Calu3 (cell line): ENCODE data around the gene TRAK1. TPM values are rescaled to one million over a fixed set of nuclear protein-coding genes. Genes with fewer than 3 reads are reported as not detected.

ENCODE experiments used
- BruUV-seq: library from RNA; stranded (reverse); fragments of 400-500 nt; replicated peaks from 2 replicates; lab custom pipeline; 2021; lab: Mats Ljungman, UMichigan
- CTCF ChIA-PET: fragments of 300-600 bp; sonication (Branson Sonifier 250); formaldehyde crosslinking; loops from one replicate; lab custom pipeline; 2022; ENCODE audit warnings: antibody characterized with exemption; lab: Charles Lee
- DNase-seq: peaks from one replicate; pipeline ENCODE4 v3.0.0; 2022
- H3K27ac Mint-ChIP-seq: one replicate; pipeline ENCODE4 v1.8.0; 2022; ENCODE audit warnings: mixed read lengths; ENCODE audit not compliant: unreplicated experiment
- H3K27me3 Mint-ChIP-seq: one replicate; pipeline ENCODE4 v1.8.0; 2022; ENCODE audit warnings: mixed read lengths; ENCODE audit not compliant: unreplicated experiment
- H3K36me3 Mint-ChIP-seq: one replicate; pipeline ENCODE4 v1.8.0; 2022; ENCODE audit warnings: mild to moderate bottlenecking, moderate library complexity, mixed read lengths; ENCODE audit not compliant: insufficient read depth, unreplicated experiment
- H3K4me1 Mint-ChIP-seq: one replicate; pipeline ENCODE4 v1.8.0; 2022; ENCODE audit warnings: mild to moderate bottlenecking, low read depth, mixed read lengths; ENCODE audit not compliant: unreplicated experiment
- H3K4me3 Mint-ChIP-seq: one replicate; pipeline ENCODE4 v1.8.0; 2022; ENCODE audit warnings: mild to moderate bottlenecking, low read depth, moderate library complexity, mixed read lengths; ENCODE audit not compliant: unreplicated experiment
- H3K9me3 Mint-ChIP-seq: one replicate; pipeline ENCODE4 v1.8.0; 2022; ENCODE audit warnings: low read depth, mixed read lengths; ENCODE audit not compliant: unreplicated experiment
- CTCF ChIP-seq: fragments of 200-600 bp; IDR thresholded peaks from one replicate; pipeline ENCODE4 v1.8.0; 2022; ENCODE audit warnings: antibody characterized with exemption; ENCODE audit not compliant: unreplicated experiment
- intact Hi-C: fragments of 100-400 bp; cut with micrococcal nuclease; formaldehyde crosslinking; loops from one replicate; pipeline ENCODE4 v1.10.0; 2022; ENCODE audit not compliant: unreplicated experiment
- total RNA-seq: library from RNA; stranded (reverse); gene quantifications from 2 replicates; pipeline ENCODE4 v1.2.3, GENCODE V29; 2022

TRAK1 gene
- total RNA-seq, 1 experiment from 2014 or later, result 108 TPM

DNA sequence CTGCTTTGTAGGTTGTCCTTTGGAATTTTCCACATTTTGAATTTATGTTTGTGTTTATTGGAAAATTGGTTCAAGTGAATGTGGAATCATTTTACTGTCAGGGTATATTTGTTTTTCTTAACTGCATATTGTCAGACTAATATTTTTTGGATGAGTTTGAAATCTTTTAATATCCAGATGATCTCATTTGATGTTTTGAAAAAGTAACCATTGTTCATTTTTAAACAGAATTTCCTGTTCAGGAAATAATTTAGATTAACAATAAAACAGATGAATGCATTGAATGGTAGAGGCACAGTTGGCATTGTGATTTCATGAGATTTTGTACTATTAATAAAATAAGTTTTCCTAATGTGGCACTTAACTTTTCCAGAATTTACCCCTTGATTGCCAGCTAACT, 15.5 kb downstream of the TRAK1 start:
- BruUV-seq, result no TSS peak
- no peak for TF ChIP-seq CTCF
- intact Hi-C loops, result no loop called here
- no peak for DNase-seq
- CTCF ChIA-PET, result no interaction called here
- no peaks in the 10 kb centered on the region for H3K9me3 Mint-ChIP-seq
- H3K27ac Mint-ChIP-seq, result no peak overlapping the region
- no peaks in the 10 kb centered on the region for H3K4me1 Mint-ChIP-seq
- no peaks in the 10 kb centered on the region for H3K36me3 Mint-ChIP-seq
- no peak overlapping the region for H3K4me3 Mint-ChIP-seq
- no peaks in the 10 kb centered on the region for H3K27me3 Mint-ChIP-seq

DNA sequence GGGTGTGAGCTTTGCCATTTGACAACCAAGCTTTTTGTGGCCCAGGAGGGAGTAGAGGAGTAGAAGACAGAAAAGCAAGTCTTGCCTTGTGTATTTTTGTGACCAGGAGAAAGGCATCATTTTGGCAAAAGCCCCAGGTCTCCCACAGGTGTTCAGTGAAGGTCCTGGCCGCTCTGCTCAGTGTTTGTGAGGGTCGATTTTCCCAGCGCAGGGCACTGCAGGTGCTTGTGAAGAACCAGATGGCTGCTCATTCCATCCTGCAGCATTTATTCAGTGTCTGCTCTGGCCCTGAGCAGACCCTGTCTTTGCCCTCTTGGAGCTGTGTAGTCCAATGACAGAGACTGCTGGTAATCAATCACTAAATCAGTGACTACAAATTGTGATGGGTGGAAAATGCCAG, 19.5 kb downstream of the TRAK1 start:
- H3K27ac Mint-ChIP-seq, result no peak overlapping the region
- no peaks in the 10 kb centered on the region for H3K4me1 Mint-ChIP-seq
- BruUV-seq, result no TSS peak
- no peak overlapping the region for H3K4me3 Mint-ChIP-seq
- no peaks in the 10 kb centered on the region for H3K27me3 Mint-ChIP-seq
- intact Hi-C loops, result no loop called here
- no peak for TF ChIP-seq CTCF
- no peak for DNase-seq
- no peaks in the 10 kb centered on the region for H3K9me3 Mint-ChIP-seq
- no peaks in the 10 kb centered on the region for H3K36me3 Mint-ChIP-seq
- CTCF ChIA-PET, result no interaction called here

DNA sequence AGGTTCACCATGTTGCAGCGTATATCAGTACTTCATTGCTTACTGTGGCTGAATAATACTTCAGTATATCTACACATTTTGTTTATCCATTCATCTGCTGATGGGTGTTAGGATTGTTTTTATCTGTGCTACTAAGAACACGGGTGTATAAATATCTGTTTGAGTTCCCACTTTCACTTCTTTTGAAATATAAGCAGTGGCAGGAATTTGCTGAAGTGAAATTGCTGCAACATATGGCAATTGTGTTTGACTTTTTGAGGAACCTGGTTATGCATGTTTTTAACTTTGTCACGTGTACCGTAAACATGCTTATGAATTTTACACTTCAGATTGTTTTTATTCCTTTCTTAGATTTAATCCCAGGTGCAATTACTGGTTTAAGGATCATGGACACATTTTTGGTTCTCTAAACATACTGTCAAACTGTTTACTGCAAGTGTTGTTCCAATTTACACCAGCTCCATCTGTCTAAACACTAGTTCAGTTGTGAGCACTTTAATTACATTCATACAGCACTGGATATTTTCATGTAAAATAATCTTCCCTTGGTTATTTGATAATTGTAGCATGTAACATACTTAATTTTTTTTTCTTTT, 23.1 kb downstream of the TRAK1 start:
- CTCF ChIA-PET, result no interaction called here
- no peak for DNase-seq
- intact Hi-C loops, result no loop called here
- Mint-ChIP-seq H3K27me3 (no peaks in the 10 kb centered on the region), H3K36me3 (peaks cover 8% of the 10 kb centered on the region), H3K4me1 (peaks cover 28% of the 10 kb centered on the region), H3K9me3 (no peaks in the 10 kb centered on the region), H3K4me3 (no peak overlapping the region), H3K27ac (no peak overlapping the region)
- no TSS peak for BruUV-seq
- TF ChIP-seq CTCF, result no peak

GRCh38 chr3:42115215-42115614, 24.1 kb downstream of the TRAK1 start:
- CTCF ChIA-PET, result no interaction called here

More at GRCh38 chr3:42115215-42115614, 24.1 kb downstream of the TRAK1 start:
- Mint-ChIP-seq H3K4me3 (no peak overlapping the region), H3K36me3 (peaks cover 9% of the 10 kb centered on the region), H3K27ac (no peak overlapping the region), H3K27me3 (no peaks in the 10 kb centered on the region), H3K9me3 (no peaks in the 10 kb centered on the region), H3K4me1 (peaks cover 38% of the 10 kb centered on the region)
- BruUV-seq, result no TSS peak
- intact Hi-C loops, result loop anchor here (5.0 kb wide), 2 partner anchors 47 to 327 kb away; no protein-coding TSS in a partner anchor
- DNase-seq, result no peak
- no peak for TF ChIP-seq CTCF
